B cell (primary cell): ENCODE data around the gene WWP2. TPM values are rescaled to one million over a fixed set of nuclear protein-coding genes. Genes with fewer than 3 reads are reported as not detected.

Source experiments
- ATAC-seq: fragments of 200-7000 bp; cut with Tn5 transposase; one replicate; pipeline ENCODE4 v1.10.0; 2021; ENCODE audit warnings: low read depth, mild to moderate bottlenecking, moderate number of reproducible peaks, moderate library complexity
- CTCF ChIA-PET: fragments of 350-600 bp; sonication (Branson Sonifier 250); formaldehyde crosslinking; loops from one replicate; lab custom pipeline; 2021; ENCODE audit warnings: antibody characterized with exemption, inconsistent platforms; lab: Charles Lee
- POLR2A ChIA-PET: fragments of 350-600 bp; sonication (Branson Sonifier 250); formaldehyde crosslinking; loops from one replicate; lab custom pipeline; 2021; ENCODE audit warnings: antibody characterized with exemption; lab: Charles Lee
- DNase-seq: peaks from one replicate; pipeline ENCODE4 v3.0.0; 2013
- H2AFZ ChIP-seq: 2 replicates; pipeline ENCODE4 v1.6.1; 2012; ENCODE audit warnings: mild to moderate bottlenecking, low read depth, low read length; ENCODE audit not compliant: insufficient read depth, poor library complexity, severe bottlenecking
- H3K27ac ChIP-seq, 2 donors: 1 replicate in 1 of 2; 2 replicates in 1 of 2; pipeline ENCODE4 v1.5.1; 2012 to 2013; ENCODE audit warnings: low read length in 2 of 2, mild to moderate bottlenecking in 2 of 2, moderate library complexity in 1 of 2
- H3K27me3 ChIP-seq, 4 experiments: fragments of 200-600 bp in 1 of 4; sonication (generic) in 1 of 4; replicated peaks in 1 of 4; 1 replicate in 2 of 4; 2 replicates in 2 of 4; pipeline versions ENCODE4 v1.6.1 to v1.7.0; 2013 to 2016; ENCODE audit warnings: low read length in 3 of 4, mild to moderate bottlenecking in 2 of 4, mixed read lengths in 1 of 4, moderate library complexity in 1 of 4; ENCODE audit not compliant: insufficient read depth in 4 of 4, control insufficient read depth in 3 of 4; ENCODE audit errors: control extremely low read depth in 1 of 4
- H3K36me3 ChIP-seq, 2 experiments: replicated peaks in 1 of 2; 1 replicate in 1 of 2; 2 replicates in 1 of 2; pipeline versions ENCODE4 v1.6.1 to v1.7.1; 2013; ENCODE audit warnings: low read length in 1 of 2; ENCODE audit not compliant: insufficient read depth in 2 of 2, control insufficient read depth in 1 of 2; ENCODE audit errors: control extremely low read depth in 1 of 2, extremely low read depth in 1 of 2
- H3K4me1 ChIP-seq, 2 donors: fragments of 200-600 bp in 1 of 2; sonication (generic) in 1 of 2; 1 replicate in 1 of 2; 2 replicates in 1 of 2; pipeline versions ENCODE4 v1.5.1 to v1.6.1; 2013 to 2017; ENCODE audit warnings: low read length in 2 of 2; ENCODE audit not compliant: control insufficient read depth in 2 of 2, insufficient read depth in 2 of 2
- H3K4me2 ChIP-seq: replicated peaks from 2 replicates; pipeline ENCODE3; 2012; ENCODE audit warnings: mild to moderate bottlenecking, low read depth, low read length; ENCODE audit not compliant: poor library complexity, severe bottlenecking
- H3K4me3 ChIP-seq, 5 experiments: fragments of 200-600 bp in 1 of 5; sonication (generic) in 1 of 5; 1 replicate in 3 of 5; 2 replicates in 2 of 5; pipeline versions ENCODE4 v1.5.1 to v1.7.0; 2011 to 2016; ENCODE audit warnings: low read length in 4 of 5, mild to moderate bottlenecking in 4 of 5, low read depth in 2 of 5, control low read depth in 1 of 5, moderate library complexity in 1 of 5; ENCODE audit not compliant: insufficient read depth in 1 of 5; ENCODE audit errors: control extremely low read depth in 1 of 5, extremely low read depth in 1 of 5
- H3K79me2 ChIP-seq: fragments of 200-600 bp; sonication (generic); one replicate; pipeline ENCODE4 v1.6.0; 2016; ENCODE audit warnings: low read length; ENCODE audit not compliant: control insufficient read depth, insufficient read depth
- H3K9ac ChIP-seq: fragments of 200-600 bp; sonication (generic); 2 replicates; pipeline ENCODE4 v1.6.1; 2017; ENCODE audit warnings: mild to moderate bottlenecking, low read length, moderate library complexity
- H3K9me3 ChIP-seq, 3 donors: one replicate each; pipeline versions ENCODE4 v1.6.1 to v1.7.1; 2013; ENCODE audit warnings: low read length in 2 of 3; ENCODE audit not compliant: control insufficient read depth in 2 of 3, insufficient read depth in 1 of 3; ENCODE audit errors: control extremely low read depth in 1 of 3
- H4K20me1 ChIP-seq: 2 replicates; pipeline ENCODE4 v1.6.0; 2012; ENCODE audit warnings: mild to moderate bottlenecking, low read length; ENCODE audit not compliant: insufficient read depth, control insufficient read depth, poor library complexity, severe bottlenecking
- H3K27ac Mint-ChIP-seq: one replicate; pipeline ENCODE4 v1.8.0; 2021; ENCODE audit warnings: mixed read lengths
- H3K27me3 Mint-ChIP-seq: one replicate; pipeline ENCODE4 v1.8.0; 2021; ENCODE audit warnings: mixed read lengths
- H3K4me1 Mint-ChIP-seq: one replicate; pipeline ENCODE4 v1.8.0; 2021; ENCODE audit warnings: mixed read lengths
- H3K4me3 Mint-ChIP-seq: one replicate; pipeline ENCODE4 v1.8.0; 2021; ENCODE audit warnings: mixed read lengths
- H3K9me3 Mint-ChIP-seq: one replicate; pipeline ENCODE4 v1.8.0; 2022; ENCODE audit warnings: mixed read lengths; ENCODE audit not compliant: insufficient read depth
- CTCF ChIP-seq: fragments of 200-600 bp; IDR thresholded peaks from one replicate; pipeline ENCODE4 v1.8.0; 2022; ENCODE audit warnings: antibody characterized with exemption, mild to moderate bottlenecking
- EZH2 ChIP-seq: IDR thresholded peaks from 2 replicates; pipeline ENCODE4 v1.6.1; 2012; ENCODE audit warnings: borderline replicate concordance, low read depth, mild to moderate bottlenecking, moderate library complexity, low read length; ENCODE audit not compliant: insufficient read depth, poor library complexity, severe bottlenecking
- WGBS: methylation state at CpG from one replicate; pipeline ENCODE4 v1.1.5; 2013; ENCODE audit warnings: missing lambda C conversion rate; ENCODE audit not compliant: insufficient coverage; 5-methylcytosine and 5-hydroxymethylcytosine counted together
- intact Hi-C: fragments of 100-400 bp; cut with micrococcal nuclease; formaldehyde crosslinking; loops from one replicate; pipeline ENCODE4 v1.10.0; 2022
- polyA plus RNA-seq: library from polyadenylated mRNA; depleted of rRNA; stranded (reverse); fragments of >200 nt; gene quantifications from 2 replicates; pipeline ENCODE4 v1.2.3, GENCODE V29; 2012
- total RNA-seq, 2 donors: library from RNA; stranded (reverse); fragments of 120-200 nt in 1 of 2; gene quantifications; 1 replicate in 1 of 2; 2 replicates in 1 of 2; pipeline versions ENCODE4 v1.2.3 to v1.2.4, GENCODE V29; 2013 to 2022

WWP2 gene
- total and polyA plus RNA-seq, 2 donors (not counting 1 experiment from before 2014, with no cell fraction given), result 33.4 to 105 TPM

GRCh38 chr16:69833357-69834282 is 71.5 kb downstream of the WWP2 start:
- H3K4me1 ChIP-seq, result no peaks in the 10 kb centered on the region
- Mint-ChIP-seq H3K9me3 (no peaks in the 10 kb centered on the region), H3K4me1 (no peaks in the 10 kb centered on the region), H3K4me3 (no peak overlapping the region), H3K27ac (no peak overlapping the region), H3K27me3 (no peaks in the 10 kb centered on the region)
- H3K36me3 ChIP-seq, result peaks cover 2 to 13% of the 10 kb centered on the region in 2 experiments
- intact Hi-C loops, result no loop called here
- H3K9ac ChIP-seq, result no peak overlapping the region
- no peak for DNase-seq
- 71% methylated on average over 3 of the region's 7 CpGs for WGBS
- no peak overlapping the region for H2AFZ ChIP-seq
- ATAC-seq, result no peak
- H3K27me3 ChIP-seq, result no peaks in the 10 kb centered on the region
- no peak overlapping the region for H3K4me2 ChIP-seq
- H3K27ac ChIP-seq, result no peak overlapping the region
- H3K79me2 ChIP-seq, result no peaks in the 10 kb centered on the region
- ChIA-PET CTCF (no interaction called here), POLR2A (no interaction called here)
- no peaks in the 10 kb centered on the region for H4K20me1 ChIP-seq
- TF ChIP-seq EZH2 (no peak), CTCF (no peak)
- no peaks in the 10 kb centered on the region for H3K9me3 ChIP-seq
- H3K4me3 ChIP-seq, result no peak overlapping the region

GRCh38 chr16:69834807-69835466 is 72.8 kb downstream of the WWP2 start:
- Histone ChIP-seq H2AFZ (no peak overlapping the region), H4K20me1 (no peaks in the 10 kb centered on the region), H3K4me2 (no peak overlapping the region), H3K9ac (no peak overlapping the region), H3K36me3 (peaks cover 0 to 15% of the 10 kb centered on the region in 2 experiments), H3K79me2 (no peaks in the 10 kb centered on the region), H3K4me1 (no peaks in the 10 kb centered on the region), H3K27ac (no peak overlapping the region), H3K27me3 (no peaks in the 10 kb centered on the region), H3K9me3 (no peaks in the 10 kb centered on the region), H3K4me3 (no peak overlapping the region)
- no peak for DNase-seq
- no peak overlapping the region for H3K27ac Mint-ChIP-seq
- no peaks in the 10 kb centered on the region for H3K27me3 Mint-ChIP-seq
- H3K4me3 Mint-ChIP-seq, result no peak overlapping the region
- no CpG with 5 or more reads among the region's 7 CpGs for WGBS
- CTCF ChIA-PET, result no interaction called here
- no peak for TF ChIP-seq EZH2
- no peak for TF ChIP-seq CTCF
- no peaks in the 10 kb centered on the region for H3K9me3 Mint-ChIP-seq
- no peaks in the 10 kb centered on the region for H3K4me1 Mint-ChIP-seq
- intact Hi-C loops, result no loop called here
- POLR2A ChIA-PET, result no interaction called here
- ATAC-seq, result no peak
